SK-N-SH (cell line): ENCODE measurements around the gene AEBP1. TPM values are rescaled to one million over a fixed set of nuclear protein-coding genes. Genes with fewer than 3 reads are reported as not detected.

Source experiments
- CTCF ChIA-PET: fragments of 300-600, 350-600 bp; formaldehyde crosslinking; extraction: SDS; loops from one replicate; lab custom pipeline; 2021; lab: Yijun Ruan, JAX
- POLR2A ChIA-PET: fragments of 350-600 bp; sonication (Branson Sonifier 250); formaldehyde crosslinking; extraction: SDS; loops from one replicate; lab custom pipeline; 2020; ENCODE audit warnings: antibody characterized with exemption, inconsistent platforms; lab: Yijun Ruan, JAX
- DNase-seq: peaks from one replicate; pipeline ENCODE4 v3.0.0; 2012
- H2AFZ ChIP-seq: fragments of 200-600 bp; sonication (generic); 2 replicates; pipeline ENCODE4 v1.8.1; 2016; ENCODE audit warnings: antibody characterized with exemption, mild to moderate bottlenecking, low read depth
- H3F3A ChIP-seq: fragments of 200-600 bp; sonication (generic); replicated peaks from 2 replicates; pipeline ENCODE3; 2016; ENCODE audit warnings: antibody characterized with exemption, mild to moderate bottlenecking; ENCODE audit not compliant: insufficient read depth
- H3K27ac ChIP-seq, 2 experiments: fragments of 200-500 bp in 1 of 2; fragments of 200-600 bp in 1 of 2; sonication (Bioruptor generic) in 1 of 2; sonication (generic), shearing (Covaris generic) in 1 of 2; 2 replicates each; pipeline versions ENCODE4 v1.5.1 to v1.6.1; 2014 to 2016; ENCODE audit warnings: low read depth in 2 of 2, inconsistent platforms in 1 of 2, low read length in 1 of 2, mild to moderate bottlenecking in 1 of 2, mixed read lengths in 1 of 2
- H3K27me3 ChIP-seq: fragments of 200-600 bp; sonication (generic), shearing (Covaris generic); 2 replicates; pipeline ENCODE4 v1.6.1; 2016; ENCODE audit warnings: mixed run types; ENCODE audit not compliant: insufficient read depth
- H3K36me3 ChIP-seq, 2 experiments: fragments of 200-500 bp in 1 of 2; fragments of 200-600 bp in 1 of 2; sonication (Bioruptor generic) in 1 of 2; sonication (generic) in 1 of 2; replicated peaks in 1 of 2; 2 replicates each; pipeline versions ENCODE3 to v1.5.1; 2014 to 2016; ENCODE audit warnings: low read length in 1 of 2, mild to moderate bottlenecking in 1 of 2; ENCODE audit not compliant: insufficient read depth in 2 of 2, control insufficient read depth in 1 of 2
- H3K4me1 ChIP-seq, 2 experiments: fragments of 200-500 bp in 1 of 2; fragments of 200-600 bp in 1 of 2; sonication (Bioruptor generic) in 1 of 2; sonication (generic), shearing (Covaris generic) in 1 of 2; 2 replicates each; pipeline versions ENCODE4 v1.5.1 to v1.6.1; 2014 to 2016; ENCODE audit warnings: low read depth in 1 of 2, low read length in 1 of 2, mixed run types in 1 of 2; ENCODE audit not compliant: insufficient read depth in 2 of 2, control insufficient read depth in 1 of 2
- H3K4me2 ChIP-seq: fragments of 200-600 bp; sonication (generic), shearing (Covaris generic); 2 replicates; pipeline ENCODE4 v1.6.1; 2017; ENCODE audit warnings: mixed run types
- H3K4me3 ChIP-seq, 2 experiments: fragments of 200-500 bp in 1 of 2; fragments of 200-600 bp in 1 of 2; sonication (Bioruptor generic) in 1 of 2; sonication (generic), shearing (Covaris generic) in 1 of 2; 2 replicates each; pipeline versions ENCODE4 v1.5.1 to v1.8.1; 2014 to 2016; ENCODE audit warnings: low read depth in 2 of 2, inconsistent platforms in 1 of 2, low read length in 1 of 2, mild to moderate bottlenecking in 1 of 2, mixed read lengths in 1 of 2, moderate library complexity in 1 of 2
- H3K79me2 ChIP-seq: fragments of 200-600 bp; sonication (generic); 2 replicates; pipeline ENCODE4 v1.8.1; 2017; ENCODE audit warnings: mild to moderate bottlenecking; ENCODE audit not compliant: insufficient read depth
- H3K9ac ChIP-seq: fragments of 200-600 bp; sonication (generic); 2 replicates; pipeline ENCODE4 v1.6.1; 2017; ENCODE audit warnings: mixed run types
- H3K9me2 ChIP-seq: fragments of 200-600 bp; sonication (generic); 2 replicates; pipeline ENCODE4 v1.6.1; 2017; ENCODE audit warnings: mixed run types
- H3K9me3 ChIP-seq: fragments of 200-600 bp; sonication (generic); 2 replicates; pipeline ENCODE4 v1.6.1; 2017; ENCODE audit warnings: mixed run types, mild to moderate bottlenecking, moderate library complexity
- H4K20me1 ChIP-seq: fragments of 200-600 bp; sonication (generic); 2 replicates; pipeline ENCODE4 v1.6.1; 2017; ENCODE audit warnings: mild to moderate bottlenecking, mixed run types; ENCODE audit not compliant: insufficient read depth
- CTCF ChIP-seq: fragments of 200-600 bp; sonication (generic); IDR thresholded peaks from 2 replicates; pipeline ENCODE4 v1.6.1; 2017; ENCODE audit warnings: antibody characterized with exemption, mild to moderate bottlenecking, moderate library complexity
- ELF1 ChIP-seq: IDR thresholded peaks from 2 replicates; pipeline ENCODE4 v1.4.0; 2012
- EZH2phosphoT487 ChIP-seq: fragments of 200-600 bp; sonication (generic); IDR thresholded peaks from 2 replicates; pipeline ENCODE4 v1.6.1; 2017; ENCODE audit warnings: low read depth, mixed run types, mild to moderate bottlenecking, antibody characterized with exemption, moderate library complexity, borderline replicate concordance
- FOSL2 ChIP-seq: IDR thresholded peaks from 2 replicates; pipeline ENCODE4 v1.4.0; 2012; ENCODE audit warnings: low read depth, mild to moderate bottlenecking, moderate library complexity, borderline replicate concordance
- FOXJ3 ChIP-seq: sonication (generic); formaldehyde crosslinking; IDR thresholded peaks from 2 replicates; pipeline ENCODE4 v1.5.1; 2020; ENCODE audit warnings: mild to moderate bottlenecking, missing genetic modification reagents
- FOXM1 ChIP-seq: IDR thresholded peaks from 2 replicates; pipeline ENCODE4 v1.4.0; 2012; ENCODE audit warnings: low read depth, mild to moderate bottlenecking
- GABPA ChIP-seq: IDR thresholded peaks from 2 replicates; pipeline ENCODE4 v1.4.0; 2012; ENCODE audit warnings: low read depth, mild to moderate bottlenecking
- JUND ChIP-seq: IDR thresholded peaks from 2 replicates; pipeline ENCODE4 v1.4.0; 2012
- MEF2A ChIP-seq: IDR thresholded peaks from 2 replicates; pipeline ENCODE4 v1.4.0; 2012; ENCODE audit warnings: low read depth, borderline replicate concordance
- MXI1 ChIP-seq: IDR thresholded peaks from 2 replicates; pipeline ENCODE4 v1.6.1; 2012; ENCODE audit warnings: mild to moderate bottlenecking, low read depth, low read length, improper control_type of control experiment
- NFIC ChIP-seq: IDR thresholded peaks from 2 replicates; pipeline ENCODE4 v1.4.0; 2012; ENCODE audit warnings: borderline replicate concordance
- RAD21 ChIP-seq: IDR thresholded peaks from 2 replicates; pipeline ENCODE4 v1.6.1; 2012; ENCODE audit warnings: mild to moderate bottlenecking, low read length
- RCOR1 ChIP-seq: fragments of 150-350 bp; IDR thresholded peaks from 2 replicates; pipeline ENCODE4 v1.6.1; 2017; ENCODE audit warnings: antibody characterized with exemption, low read length
- SMC3 ChIP-seq: IDR thresholded peaks from 2 replicates; pipeline ENCODE4 v1.6.1; 2012; ENCODE audit warnings: low read depth, low read length, improper control_type of control experiment
- TAF1 ChIP-seq: IDR thresholded peaks from 2 replicates; pipeline ENCODE4 v1.6.1; 2012; ENCODE audit warnings: low read depth, mild to moderate bottlenecking, low read length, moderate library complexity, borderline replicate concordance
- TCF12 ChIP-seq: IDR thresholded peaks from 2 replicates; pipeline ENCODE4 v1.4.0; 2012
- WGBS: methylation state at CpG from one replicate; pipeline ENCODE4 v1.1.6; 2017; ENCODE audit warnings: low lambda C conversion rate; 5-methylcytosine and 5-hydroxymethylcytosine counted together
- polyA plus RNA-seq, 3 experiments: library from polyadenylated mRNA; depleted of rRNA; stranded (reverse); fragments of >200 nt; gene quantifications; 2 replicates each; pipeline ENCODE4 v1.2.3, GENCODE V29; 2012
- TF ChIP-seq, protein P1 (sequence below): IDR thresholded peaks from 2 replicates; pipeline ENCODE4 v1.4.0; 2012; ENCODE audit warnings: low read depth, borderline replicate concordance

Gene AEBP1
- polyA plus RNA-seq, 1 of the 3 experiments (the other 2 are of a cell fraction) = 105 TPM

DNA sequence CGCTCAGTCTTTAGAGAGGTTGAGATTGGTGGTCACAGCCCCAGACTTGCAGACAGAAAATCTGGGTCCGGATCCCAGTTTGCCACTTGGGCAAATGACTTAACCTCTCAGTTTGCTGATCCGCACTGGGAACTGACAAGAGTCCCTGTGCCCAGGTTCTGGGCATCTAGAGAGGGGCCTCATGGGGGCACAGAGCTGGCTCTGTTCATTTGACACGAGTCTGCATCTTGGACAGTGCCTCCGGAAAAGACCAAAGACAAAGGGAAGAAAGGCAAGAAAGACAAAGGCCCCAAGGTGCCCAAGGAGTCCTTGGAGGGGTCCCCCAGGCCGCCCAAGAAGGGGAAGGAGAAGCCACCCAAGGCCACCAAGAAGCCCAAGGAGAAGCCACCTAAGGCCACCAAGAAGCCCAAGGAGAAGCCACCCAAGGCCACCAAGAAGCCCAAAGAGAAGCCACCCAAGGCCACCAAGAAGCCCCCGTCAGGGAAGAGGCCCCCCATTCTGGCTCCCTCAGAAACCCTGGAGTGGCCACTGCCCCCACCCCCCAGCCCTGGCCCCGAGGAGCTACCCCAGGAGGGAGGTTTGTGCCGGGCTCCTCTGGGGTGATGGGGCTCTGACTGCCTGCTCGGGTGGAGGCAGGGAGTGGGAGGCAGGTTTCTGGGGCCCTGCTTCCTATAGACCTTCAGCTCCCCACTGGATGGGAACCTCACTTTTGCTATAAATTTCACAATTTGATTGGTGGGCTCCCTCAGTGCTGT lies 2.3 kb downstream of the AEBP1 start:
- H3K4me2 ChIP-seq = peak overlapping the region; percentile 76
- H3K4me3 ChIP-seq = peak overlapping the region; percentile 51 to 66; a peak in 2 of 4 replicates
- H3K9me3 ChIP-seq = no peaks in the 10 kb centered on the region
- no peaks in the 10 kb centered on the region for H3K9me2 ChIP-seq
- no peaks in the 10 kb centered on the region for H4K20me1 ChIP-seq
- TF ChIP-seq ELF1 = no peak
- TF ChIP-seq SMC3 = no peak
- TF ChIP-seq FOXJ3 (CRISPR knock-in tag) = no peak
- no peak for TF ChIP-seq MXI1
- TF ChIP-seq GABPA = no peak
- no peak for TF ChIP-seq RCOR1
- TF ChIP-seq CTCF = no peak
- TF ChIP-seq JUND = no peak
- no peak for TF ChIP-seq FOSL2
- TF ChIP-seq FOXM1 = no peak
- TF ChIP-seq NFIC = no peak
- no peak for TF ChIP-seq TCF12
- TF ChIP-seq RAD21 = no peak
- TF ChIP-seq, protein P1, sequence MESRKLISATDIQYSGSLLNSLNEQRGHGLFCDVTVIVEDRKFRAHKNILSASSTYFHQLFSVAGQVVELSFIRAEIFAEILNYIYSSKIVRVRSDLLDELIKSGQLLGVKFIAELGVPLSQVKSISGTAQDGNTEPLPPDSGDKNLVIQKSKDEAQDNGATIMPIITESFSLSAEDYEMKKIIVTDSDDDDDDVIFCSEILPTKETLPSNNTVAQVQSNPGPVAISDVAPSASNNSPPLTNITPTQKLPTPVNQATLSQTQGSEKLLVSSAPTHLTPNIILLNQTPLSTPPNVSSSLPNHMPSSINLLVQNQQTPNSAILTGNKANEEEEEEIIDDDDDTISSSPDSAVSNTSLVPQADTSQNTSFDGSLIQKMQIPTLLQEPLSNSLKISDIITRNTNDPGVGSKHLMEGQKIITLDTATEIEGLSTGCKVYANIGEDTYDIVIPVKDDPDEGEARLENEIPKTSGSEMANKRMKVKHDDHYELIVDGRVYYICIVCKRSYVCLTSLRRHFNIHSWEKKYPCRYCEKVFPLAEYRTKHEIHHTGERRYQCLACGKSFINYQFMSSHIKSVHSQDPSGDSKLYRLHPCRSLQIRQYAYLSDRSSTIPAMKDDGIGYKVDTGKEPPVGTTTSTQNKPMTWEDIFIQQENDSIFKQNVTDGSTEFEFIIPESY = no peak
- TF ChIP-seq EZH2phosphoT487 = no peak
- TF ChIP-seq TAF1 = no peak
- no peak for TF ChIP-seq MEF2A
- H3K4me1 ChIP-seq = peaks cover 22 to 33% of the 10 kb centered on the region in 2 experiments; a peak in 2 of 4 replicates
- H3K79me2 ChIP-seq = peaks cover 41% of the 10 kb centered on the region
- no peak overlapping the region for H2AFZ ChIP-seq
- no peaks in the 10 kb centered on the region for H3K27me3 ChIP-seq
- CTCF ChIA-PET = interaction anchor here (0.6 to 2.8 kb wide), 6 partner anchors 9 to 90 kb away, joined by 3 to 12 read pairs (median 3); partner anchors contain the start of gene POLD2
- POLR2A ChIA-PET = interaction anchor here (1.2 to 2.2 kb wide), 2 partner anchors 16 to 41 kb away, joined by 4 to 9 read pairs; partner anchors contain the start of genes PGAM2 and POLD2
- 89% methylated on average over 9 of the region's 10 CpGs for WGBS
- no peak for DNase-seq
- H3K27ac ChIP-seq = peak overlapping the region in 1 of 2 experiments; percentile 67; a peak in 1 of 4 replicates
- H3K36me3 ChIP-seq = peaks cover 16 to 50% of the 10 kb centered on the region in 2 experiments
- H3F3A ChIP-seq = peaks cover 22% of the 10 kb centered on the region
- 0 out of 2 replicates have a peak overlapping the region, but pooled peaks have one; percentile 80 for H3K9ac ChIP-seq
